Endothelial cell of umbilical vein (primary cell): ENCODE results near the gene CAPNS1. TPM values are rescaled to one million over a fixed set of nuclear protein-coding genes. Genes with fewer than 3 reads are reported as not detected.

Experiments
- BruUV-seq: library from RNA; stranded (reverse); fragments of 400-500 nt; replicated peaks from 2 replicates; lab custom pipeline; 2021; lab: Mats Ljungman, UMichigan
- CTCF ChIA-PET: fragments of 300-600, 350-600 bp; sonication (Branson Sonifier 250); formaldehyde crosslinking; loops from one replicate; lab custom pipeline; 2021; ENCODE audit warnings: antibody characterized with exemption, inconsistent platforms; lab: Charles Lee
- POLR2A ChIA-PET: fragments of 300-600, 350-600 bp; sonication (Branson Sonifier 250); formaldehyde crosslinking; loops from one replicate; lab custom pipeline; 2021; ENCODE audit warnings: antibody characterized with exemption, inconsistent platforms; lab: Charles Lee
- DNase-seq: peaks from one replicate; pipeline ENCODE4 v3.0.0-alpha.2; 2011; ENCODE audit warnings: low read depth, low spot score
- FAIRE-seq: peaks from 2 replicates; lab custom pipeline; 2011; peaks lifted over from hg19 to GRCh38; lab: Jason Lieb, UNC
- H2AFZ ChIP-seq: 2 replicates; pipeline ENCODE4 v1.6.0; 2012; ENCODE audit warnings: low read depth, low read length, control low read depth, inconsistent platforms
- H3K27ac ChIP-seq: 2 replicates; pipeline ENCODE4 v1.5.1; 2011; ENCODE audit warnings: low read depth, mild to moderate bottlenecking, control low read depth, low read length, moderate library complexity; ENCODE audit not compliant: insufficient read depth
- H3K27me3 ChIP-seq, 2 experiments: 2 replicates each; pipeline versions ENCODE4 v1.6.0 to v1.6.1; 2011; ENCODE audit warnings: low read length in 2 of 2, mixed read lengths in 1 of 2; ENCODE audit not compliant: control insufficient read depth in 2 of 2, insufficient read depth in 2 of 2
- H3K36me3 ChIP-seq, 2 experiments: 2 replicates in 1 of 2; 3 replicates in 1 of 2; pipeline ENCODE4 v1.5.1; 2011; ENCODE audit warnings: low read length in 2 of 2, mild to moderate bottlenecking in 1 of 2, moderate library complexity in 1 of 2; ENCODE audit not compliant: control insufficient read depth in 2 of 2, insufficient read depth in 2 of 2; ENCODE audit errors: extremely low read depth in 1 of 2
- H3K4me1 ChIP-seq: 3 replicates; pipeline ENCODE4 v1.5.1; 2011; ENCODE audit warnings: mild to moderate bottlenecking, low read length; ENCODE audit not compliant: control insufficient read depth, insufficient read depth; ENCODE audit errors: extremely low read depth
- H3K4me2 ChIP-seq: 2 replicates; pipeline ENCODE4 v1.6.1; 2011; ENCODE audit warnings: low read length, control low read depth, mixed read lengths; ENCODE audit not compliant: insufficient read depth
- H3K4me3 ChIP-seq, 3 experiments: fragments of 200-600 bp in 1 of 3; sonication (generic), shearing (Covaris generic) in 1 of 3; replicated peaks in 1 of 3; 2 replicates each; pipeline ENCODE4 v1.5.1; 2011 to 2016; ENCODE audit warnings: control low read depth in 3 of 3, low read length in 3 of 3, mild to moderate bottlenecking in 2 of 3, inconsistent platforms in 1 of 3, low read depth in 1 of 3, moderate library complexity in 1 of 3; ENCODE audit not compliant: insufficient read depth in 1 of 3
- H3K79me2 ChIP-seq: 2 replicates; pipeline ENCODE4 v1.6.0; 2012; ENCODE audit warnings: low read length, inconsistent platforms; ENCODE audit not compliant: control insufficient read depth, insufficient read depth
- H3K9ac ChIP-seq: replicated peaks from 2 replicates; pipeline ENCODE3; 2011; ENCODE audit warnings: low read length, control low read depth; ENCODE audit not compliant: insufficient read depth; ENCODE audit errors: extremely low read depth
- H3K9me1 ChIP-seq: replicated peaks from 3 replicates; pipeline ENCODE4 v1.6.0; 2011; ENCODE audit warnings: mild to moderate bottlenecking, low read length; ENCODE audit not compliant: control insufficient read depth, insufficient read depth; ENCODE audit errors: extremely low read depth
- H3K9me3 ChIP-seq: replicated peaks from 2 replicates; pipeline ENCODE4 v1.5.1; 2012; ENCODE audit warnings: low read length, inconsistent platforms; ENCODE audit not compliant: control insufficient read depth, insufficient read depth
- H4K20me1 ChIP-seq: replicated peaks from 2 replicates; pipeline ENCODE3; 2011; ENCODE audit warnings: mild to moderate bottlenecking, low read length; ENCODE audit not compliant: control insufficient read depth, insufficient read depth; ENCODE audit errors: extremely low read depth
- EZH2 ChIP-seq: IDR thresholded peaks from 2 replicates; pipeline ENCODE4 v1.6.1; 2012; ENCODE audit warnings: borderline replicate concordance, low read depth, mild to moderate bottlenecking, moderate library complexity, low read length, inconsistent platforms; ENCODE audit not compliant: severe bottlenecking
- FOS ChIP-seq: IDR thresholded peaks from 2 replicates; pipeline ENCODE4 v1.6.1; 2011; ENCODE audit warnings: mild to moderate bottlenecking, low read length, moderate library complexity, borderline replicate concordance; ENCODE audit not compliant: insufficient read depth
- GATA2 ChIP-seq: IDR thresholded peaks from 2 replicates; pipeline ENCODE4 v1.7.0; 2011; ENCODE audit warnings: low read depth, mild to moderate bottlenecking, moderate library complexity, mixed read lengths, low read length; ENCODE audit not compliant: insufficient read length, insufficient read depth
- JUN ChIP-seq: IDR thresholded peaks from 2 replicates; pipeline ENCODE4 v1.6.1; 2011; ENCODE audit warnings: borderline replicate concordance, low read depth; ENCODE audit not compliant: insufficient read length, insufficient read depth
- MYC ChIP-seq: IDR thresholded peaks from one replicate; pipeline ENCODE4 v1.6.1; 2011; ENCODE audit warnings: mild to moderate bottlenecking, low read depth, low read length
- POLR2A ChIP-seq: IDR thresholded peaks from 2 replicates; pipeline ENCODE4 v1.6.1; 2012; ENCODE audit warnings: low read depth, mild to moderate bottlenecking, control low read depth, low read length
- POLR2AphosphoS5 ChIP-seq: IDR thresholded peaks from 2 replicates; pipeline ENCODE4 v1.6.1; 2012; ENCODE audit warnings: low read depth, mild to moderate bottlenecking, control low read depth, low read length, moderate library complexity; ENCODE audit not compliant: insufficient read depth
- dilution Hi-C: fragments of 300-500 bp; cut with MboI; formaldehyde crosslinking; loops from one replicate; pipeline ENCODE4 v1.15.0; 2019; ENCODE audit warnings: low sequenced_read_pairs; ENCODE audit not compliant: extremely low pct_ligation_motif_present
- intact Hi-C: fragments of 100-400 bp; cut with micrococcal nuclease; formaldehyde crosslinking; loops from one replicate; pipeline ENCODE4 v1.10.0; 2022
- polyA plus RNA-seq, 4 experiments: library from polyadenylated mRNA; depleted of rRNA in 3 of 4; stranded (reverse) in 3 of 4; unstranded in 1 of 4; fragments of >200 nt; gene quantifications; 2 replicates each; pipeline versions ENCODE4 v1.2.1 to v1.2.3, GENCODE V29; 2011 to 2012; ENCODE audit warnings: missing spikeins in 1 of 4
- total RNA-seq: library from RNA; stranded (reverse); gene quantifications from 2 replicates; pipeline ENCODE4 v1.2.3, GENCODE V29; 2021
- TF ChIP-seq, protein P1 (sequence below), 2 donors: IDR thresholded peaks; 1 replicate in 1 of 2; 2 replicates in 1 of 2; pipeline ENCODE4 v1.5.1; 2011; ENCODE audit warnings: low read length in 2 of 2, mild to moderate bottlenecking in 2 of 2, moderate library complexity in 2 of 2, control low read depth in 1 of 2, inconsistent platforms in 1 of 2, low read depth in 1 of 2; ENCODE audit not compliant: insufficient read depth in 1 of 2; ENCODE audit errors: extremely low read depth in 1 of 2

Gene CAPNS1
- total and polyA plus RNA-seq, 2 donors (not counting 3 experiments of a cell fraction or from before 2014, with no cell fraction given) = 777 to 1,095 TPM

DNA sequence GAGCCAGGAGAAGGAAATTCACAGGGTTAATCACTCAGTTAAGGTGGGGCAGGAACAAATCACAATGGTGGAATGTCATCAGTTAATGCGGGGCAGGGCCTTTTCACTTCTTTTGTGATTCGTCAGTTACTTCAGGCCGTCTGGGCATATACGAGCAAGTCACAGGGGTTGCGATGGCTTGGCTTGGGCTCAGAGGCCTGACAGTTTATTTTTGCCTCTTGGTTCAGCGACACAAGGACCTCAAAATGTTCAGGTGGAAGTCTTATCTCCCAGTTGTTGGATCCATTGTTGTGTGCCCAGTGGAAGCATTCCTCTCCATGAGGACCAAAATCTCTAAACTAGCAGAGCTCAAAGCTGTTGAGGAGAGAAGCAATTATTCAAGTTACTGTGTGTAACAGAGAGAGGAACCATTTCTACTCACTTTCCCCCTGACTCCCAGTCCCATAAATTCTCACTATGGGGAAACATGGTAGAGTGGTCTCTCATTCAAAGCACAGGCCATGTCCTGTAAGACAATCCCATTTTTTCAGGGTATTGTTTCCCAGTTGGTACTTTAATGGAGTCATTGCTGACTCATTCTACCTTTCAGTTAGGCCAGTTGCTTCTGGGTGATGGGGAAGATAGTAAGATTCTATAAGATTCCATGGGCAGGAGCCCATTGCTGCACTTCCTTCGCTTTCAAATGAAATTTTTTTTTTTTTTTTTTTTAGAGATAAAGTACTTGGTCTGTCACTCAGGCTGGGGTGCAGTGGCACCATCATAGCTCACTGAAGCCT is 21.1 kb downstream of the CAPNS1 start:
- H3K9me1 ChIP-seq = no peaks in the 10 kb centered on the region
- CTCF ChIA-PET = no interaction called here
- H3K9ac ChIP-seq = no peak overlapping the region
- no peak overlapping the region for H3K27ac ChIP-seq
- H3K36me3 ChIP-seq = no peaks in the 10 kb centered on the region
- H3K27me3 ChIP-seq = no peaks in the 10 kb centered on the region
- POLR2A ChIA-PET = no interaction called here
- TF ChIP-seq GATA2 = no peak
- no peak for TF ChIP-seq FOS
- TF ChIP-seq, protein P1, sequence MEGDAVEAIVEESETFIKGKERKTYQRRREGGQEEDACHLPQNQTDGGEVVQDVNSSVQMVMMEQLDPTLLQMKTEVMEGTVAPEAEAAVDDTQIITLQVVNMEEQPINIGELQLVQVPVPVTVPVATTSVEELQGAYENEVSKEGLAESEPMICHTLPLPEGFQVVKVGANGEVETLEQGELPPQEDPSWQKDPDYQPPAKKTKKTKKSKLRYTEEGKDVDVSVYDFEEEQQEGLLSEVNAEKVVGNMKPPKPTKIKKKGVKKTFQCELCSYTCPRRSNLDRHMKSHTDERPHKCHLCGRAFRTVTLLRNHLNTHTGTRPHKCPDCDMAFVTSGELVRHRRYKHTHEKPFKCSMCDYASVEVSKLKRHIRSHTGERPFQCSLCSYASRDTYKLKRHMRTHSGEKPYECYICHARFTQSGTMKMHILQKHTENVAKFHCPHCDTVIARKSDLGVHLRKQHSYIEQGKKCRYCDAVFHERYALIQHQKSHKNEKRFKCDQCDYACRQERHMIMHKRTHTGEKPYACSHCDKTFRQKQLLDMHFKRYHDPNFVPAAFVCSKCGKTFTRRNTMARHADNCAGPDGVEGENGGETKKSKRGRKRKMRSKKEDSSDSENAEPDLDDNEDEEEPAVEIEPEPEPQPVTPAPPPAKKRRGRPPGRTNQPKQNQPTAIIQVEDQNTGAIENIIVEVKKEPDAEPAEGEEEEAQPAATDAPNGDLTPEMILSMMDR (IDR thresholded peaks at IDR 0.05; ENCODE audit: extremely low read depth in 1 of 2, insufficient read depth in 1 of 2, low read depth in 1 of 2, low read length in 2 of 2) = no peak
- no peak for TF ChIP-seq MYC
- no peak for TF ChIP-seq JUN
- no peak for TF ChIP-seq POLR2A
- no peak for TF ChIP-seq EZH2
- TF ChIP-seq POLR2AphosphoS5 = no peak
- intact Hi-C loops (no loop called here), dilution Hi-C loops (no loop called here)
- DNase-seq (no peak), FAIRE-seq (no peak)
- no TSS peak for BruUV-seq
- no peak overlapping the region for H3K4me2 ChIP-seq
- H3K9me3 ChIP-seq = no peaks in the 10 kb centered on the region
- no peaks in the 10 kb centered on the region for H3K79me2 ChIP-seq
- no peak overlapping the region for H2AFZ ChIP-seq
- H3K4me1 ChIP-seq = no peaks in the 10 kb centered on the region
- no peaks in the 10 kb centered on the region for H4K20me1 ChIP-seq
- H3K4me3 ChIP-seq = no peak overlapping the region
